HG02970 (cell line): ENCODE results near the gene KRTAP4-5.
"Not testable (repeated sequence)": the region's sequence is repeated elsewhere in the genome, so short reads cannot be mapped to it uniquely, and the experiment has no call there.

Source experiments
- ATAC-seq: cut with Tn5 transposase; IDR thresholded peaks from one replicate; pipeline ENCODE4 v1.9.1; 2021; ENCODE audit warnings: mild to moderate bottlenecking, moderate library complexity, moderate number of reproducible peaks; ENCODE audit not compliant: unreplicated experiment, low FRiP score

Gene KRTAP4-5

GRCh38 chr17:41116297-41116696 is 33.3 kb downstream of the KRTAP4-5 start:
- ATAC-seq = no peak

- ATAC-seq = no peak
Measured at GRCh38 chr17:41111151-41111885, 38.3 kb downstream of the KRTAP4-5 start.

- ATAC-seq = not testable (repeated sequence)
Measured at GRCh38 chr17:41108728-41109386, 40.8 kb downstream of the KRTAP4-5 start.

GRCh38 chr17:41107941-41108450 is 41.6 kb downstream of the KRTAP4-5 start:
- no peak for ATAC-seq

- ATAC-seq = not testable (repeated sequence)
Measured at GRCh38 chr17:41105347-41105746, 44.3 kb downstream of the KRTAP4-5 start, which contains the start of gene KRTAP4-9. TSS of gene KRTAP4-9 (plus strand) at chr17:41105389. CDS start at chr17:41105389, 0 bp downstream.

GRCh38 chr17:41104386-41105038 is 45.1 kb downstream of the KRTAP4-5 start:
- not testable (repeated sequence) for ATAC-seq

GRCh38 chr17:41103896-41104295 is 45.7 kb downstream of the KRTAP4-5 start:
- no peak for ATAC-seq

GRCh38 chr17:41101586-41102259 is 47.9 kb downstream of the KRTAP4-5 start, which contains the start of gene KRTAP4-16:
TSS of gene KRTAP4-16 (minus strand) at chr17:41102209. CDS start at chr17:41102209, 0 bp downstream.
- no peak for ATAC-seq

GRCh38 chr17:41099682-41100480 is 49.7 kb downstream of the KRTAP4-5 start:
- ATAC-seq = not testable (repeated sequence)
